ENCODE results near the gene PARD3B. TPM values are rescaled to one million over a fixed set of nuclear protein-coding genes. Genes with fewer than 3 reads are reported as not detected.

PARD3B gene
- total and polyA plus RNA-seq, 3 experiments from 2014 or later = 0.11 to 0.26 TPM; not detected in 1

DNA sequence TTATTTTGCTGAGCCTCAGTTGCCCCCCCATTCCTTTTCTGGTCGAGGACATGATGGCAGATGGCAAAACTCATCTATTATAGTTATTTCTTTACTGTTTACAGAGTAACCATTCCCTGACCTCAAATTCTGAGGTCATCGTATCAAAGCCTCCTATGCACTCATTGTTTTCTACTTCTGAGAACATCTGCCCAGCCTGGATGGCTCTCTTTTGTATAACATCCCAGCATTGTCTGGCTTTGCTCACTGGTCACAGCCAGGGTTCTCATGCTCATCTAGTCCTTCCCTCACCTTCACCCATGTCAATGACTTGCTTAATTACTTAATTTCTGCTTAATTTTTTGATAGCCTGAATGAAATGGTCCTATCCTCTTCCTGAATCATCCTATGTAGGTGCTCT is 472.1 kb downstream of the PARD3B start:
- Mint-ChIP-seq H3K36me3 (no peaks in the 10 kb centered on the region), H3K9me3 (peaks cover 0 to 8% (median 0%) of the 10 kb centered on the region in 5 donors), H3K4me1 (no peaks in the 10 kb centered on the region), H3K27me3 (peaks cover 0 to 1% of the 10 kb centered on the region in 2 donors), H3K4me3 (no peak overlapping the region), H3K27ac (no peak overlapping the region)
- Histone ChIP-seq H3K4me3 (ENCODE audit: low read length) (no peak overlapping the region), H3K9me3 (ENCODE audit: low read length) (no peaks in the 10 kb centered on the region), H3K27ac (ENCODE audit: low read depth, low read length) (no peak overlapping the region), H3K27me3 (ENCODE audit: insufficient read depth, low read length, poor library complexity, severe bottlenecking) (no peaks in the 10 kb centered on the region), H3K36me3 (ENCODE audit: insufficient read depth, low read length) (no peaks in the 10 kb centered on the region), H3K4me1 (ENCODE audit: insufficient read depth, low read length) (no peaks in the 10 kb centered on the region)
- no peak for DNase-seq
- POLR2A ChIA-PET = no interaction called here
- CTCF ChIA-PET = no interaction called here

DNA sequence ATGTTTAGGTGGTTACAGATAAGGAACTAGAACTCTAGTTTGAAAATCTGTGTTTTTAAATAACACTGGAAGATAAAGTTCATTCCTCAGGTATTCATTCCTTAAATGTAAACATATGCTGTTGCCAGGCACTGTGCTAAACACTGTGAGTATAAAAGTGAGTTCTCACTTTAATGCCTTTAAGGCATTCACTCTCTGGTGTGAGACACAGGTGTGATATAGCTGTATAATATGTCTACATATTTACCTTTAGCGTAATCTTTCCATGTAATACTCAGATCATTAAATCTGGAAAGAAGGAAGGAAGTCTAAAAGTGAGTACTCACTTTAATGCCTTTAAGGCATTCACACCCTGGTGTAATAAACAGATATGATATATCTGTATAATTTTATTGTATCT is 472.6 kb downstream of the PARD3B start:
- ChIA-PET CTCF (no interaction called here), POLR2A (no interaction called here)
- no peaks in the 10 kb centered on the region for H3K4me1 ChIP-seq (ENCODE audit: insufficient read depth, low read length)
- no peak overlapping the region for H3K4me3 ChIP-seq (ENCODE audit: low read length)
- no peak overlapping the region for H3K4me3 Mint-ChIP-seq
- H3K27me3 Mint-ChIP-seq = peaks cover 0 to 1% of the 10 kb centered on the region in 2 donors
- H3K9me3 Mint-ChIP-seq = peaks cover 0 to 8% (median 0%) of the 10 kb centered on the region in 5 donors
- H3K27ac ChIP-seq (ENCODE audit: low read depth, low read length) = no peak overlapping the region
- no peaks in the 10 kb centered on the region for H3K36me3 ChIP-seq (ENCODE audit: insufficient read depth, low read length)
- H3K27me3 ChIP-seq (ENCODE audit: insufficient read depth, low read length, poor library complexity, severe bottlenecking) = no peaks in the 10 kb centered on the region
- DNase-seq = no peak
- H3K4me1 Mint-ChIP-seq = no peaks in the 10 kb centered on the region
- no peaks in the 10 kb centered on the region for H3K36me3 Mint-ChIP-seq
- H3K27ac Mint-ChIP-seq = no peak overlapping the region
- H3K9me3 ChIP-seq (ENCODE audit: low read length) = no peaks in the 10 kb centered on the region

DNA sequence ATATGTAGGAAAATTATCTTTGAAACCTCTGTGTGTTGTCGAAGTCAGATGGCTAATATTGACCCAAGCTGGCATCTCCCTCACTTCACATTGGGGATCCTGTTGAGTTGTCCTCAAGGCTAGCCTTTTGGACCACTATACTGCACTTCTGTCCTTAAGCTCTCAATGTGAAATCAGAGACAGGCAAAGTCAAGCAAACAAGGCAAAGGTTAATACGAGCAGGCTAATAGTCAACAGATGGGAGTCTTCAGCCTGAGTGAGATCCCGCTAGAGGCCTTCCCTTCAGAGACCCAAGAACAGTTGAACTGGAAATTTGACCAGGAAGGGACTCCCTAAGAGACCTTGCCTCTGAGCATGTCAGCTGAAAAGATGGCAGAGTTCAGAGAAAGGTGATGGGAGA is 475.4 kb downstream of the PARD3B start:
- Histone ChIP-seq H3K4me3 (ENCODE audit: low read length) (no peak overlapping the region), H3K27me3 (ENCODE audit: insufficient read depth, low read length, poor library complexity, severe bottlenecking) (no peaks in the 10 kb centered on the region), H3K36me3 (ENCODE audit: insufficient read depth, low read length) (no peaks in the 10 kb centered on the region), H3K4me1 (ENCODE audit: insufficient read depth, low read length) (peaks cover 3% of the 10 kb centered on the region), H3K27ac (ENCODE audit: low read depth, low read length) (no peak overlapping the region), H3K9me3 (ENCODE audit: low read length) (no peaks in the 10 kb centered on the region)
- Mint-ChIP-seq H3K4me1 (peaks cover 0 to under 1% (median under 1%) of the 10 kb centered on the region in 3 donors), H3K9me3 (peaks cover 0 to 8% (median 0%) of the 10 kb centered on the region in 5 donors), H3K4me3 (no peak overlapping the region), H3K27me3 (no peaks in the 10 kb centered on the region), H3K27ac (no peak overlapping the region), H3K36me3 (no peaks in the 10 kb centered on the region)
- ChIA-PET CTCF (no interaction called here), POLR2A (no interaction called here)
- DNase-seq = no peak

DNA sequence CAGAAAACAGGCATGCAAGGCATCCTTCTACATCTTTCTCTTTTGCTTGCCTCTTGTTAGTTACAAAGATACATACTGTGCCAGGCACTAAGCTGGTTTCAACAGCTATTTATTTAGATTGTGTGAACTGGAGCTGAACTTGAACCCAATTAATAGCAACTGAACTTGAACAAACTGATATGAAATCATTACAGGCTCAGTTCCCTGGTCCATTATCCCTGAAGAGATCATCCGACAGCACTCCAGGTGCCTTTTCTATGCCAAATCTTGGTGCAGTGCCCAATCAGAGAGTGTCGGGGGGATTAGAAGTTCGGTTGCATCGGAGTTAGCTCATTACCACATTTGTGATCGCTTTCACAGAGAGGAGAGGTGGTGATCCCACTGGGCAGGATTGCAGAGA is 477.6 kb downstream of the PARD3B start:
- POLR2A ChIA-PET = no interaction called here

DNA sequence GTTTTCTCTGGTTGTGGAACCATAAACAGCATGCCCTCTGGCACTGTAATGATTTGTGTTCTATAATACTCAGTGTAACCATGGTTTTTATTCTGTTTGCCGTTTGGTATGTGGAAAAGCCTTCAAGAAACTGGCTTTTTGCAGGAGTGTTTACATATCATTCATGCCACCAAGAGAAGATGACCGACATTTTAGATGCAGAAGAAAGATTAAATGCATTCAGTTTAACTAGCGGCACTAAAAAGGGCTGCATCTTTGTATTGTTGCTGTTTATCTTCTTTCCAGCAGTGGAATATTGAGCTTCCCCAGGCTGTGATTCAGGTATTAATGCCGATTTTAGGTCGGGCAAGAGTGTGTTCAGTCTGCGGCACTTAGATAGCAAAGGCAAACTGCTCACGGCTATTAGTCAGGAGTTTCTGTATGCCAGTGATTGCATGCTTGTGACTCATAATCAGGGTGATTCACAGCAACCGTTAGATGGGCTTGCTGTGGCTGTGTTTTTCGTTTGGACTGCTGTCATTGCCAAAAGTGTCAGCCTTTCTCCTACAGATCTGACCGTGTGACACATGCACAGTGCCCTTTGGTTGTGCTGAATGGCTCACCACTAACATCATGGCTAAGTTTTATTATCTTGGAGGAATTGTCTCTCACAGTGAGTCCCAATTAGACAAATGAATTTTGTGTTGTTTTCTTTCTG is 479.7 kb downstream of the PARD3B start:
- Mint-ChIP-seq H3K27ac (peak overlapping the region in 1 of 8 donors; percentile 24), H3K27me3 (peaks cover 0 to 2% of the 10 kb centered on the region in 2 donors), H3K4me3 (no peak overlapping the region), H3K36me3 (no peaks in the 10 kb centered on the region), H3K4me1 (peaks cover 3 to 5% (median 5%) of the 10 kb centered on the region in 3 donors), H3K9me3 (peaks cover 0 to 7% (median 0%) of the 10 kb centered on the region in 5 donors)
- no peak for DNase-seq
- peaks cover 4% of the 10 kb centered on the region for H3K4me1 ChIP-seq (ENCODE audit: insufficient read depth, low read length)
- POLR2A ChIA-PET = no interaction called here
- no peak overlapping the region for H3K4me3 ChIP-seq (ENCODE audit: low read length)
- CTCF ChIA-PET = no interaction called here
- H3K36me3 ChIP-seq (ENCODE audit: insufficient read depth, low read length) = no peaks in the 10 kb centered on the region
- no peaks in the 10 kb centered on the region for H3K9me3 ChIP-seq (ENCODE audit: low read length)
- no peak overlapping the region for H3K27ac ChIP-seq (ENCODE audit: low read depth, low read length)
- H3K27me3 ChIP-seq (ENCODE audit: insufficient read depth, low read length, poor library complexity, severe bottlenecking) = no peaks in the 10 kb centered on the region

More for the DNA sequence above, 477.6 kb downstream of the PARD3B start:
- Histone ChIP-seq H3K4me1 (ENCODE audit: insufficient read depth, low read length) (peaks cover 4% of the 10 kb centered on the region), H3K4me3 (ENCODE audit: low read length) (no peak overlapping the region), H3K9me3 (ENCODE audit: low read length) (no peaks in the 10 kb centered on the region), H3K36me3 (ENCODE audit: insufficient read depth, low read length) (no peaks in the 10 kb centered on the region), H3K27ac (ENCODE audit: low read depth, low read length) (no peak overlapping the region), H3K27me3 (ENCODE audit: insufficient read depth, low read length, poor library complexity, severe bottlenecking) (no peaks in the 10 kb centered on the region)
- Mint-ChIP-seq H3K27me3 (peaks cover 0 to 2% of the 10 kb centered on the region in 2 donors), H3K36me3 (no peaks in the 10 kb centered on the region), H3K27ac (no peak overlapping the region), H3K4me3 (no peak overlapping the region), H3K4me1 (peaks cover 3 to 5% (median 5%) of the 10 kb centered on the region in 3 donors), H3K9me3 (peaks cover 0 to 8% (median 0%) of the 10 kb centered on the region in 5 donors)
- DNase-seq = no peak
- CTCF ChIA-PET = no interaction called here

DNA sequence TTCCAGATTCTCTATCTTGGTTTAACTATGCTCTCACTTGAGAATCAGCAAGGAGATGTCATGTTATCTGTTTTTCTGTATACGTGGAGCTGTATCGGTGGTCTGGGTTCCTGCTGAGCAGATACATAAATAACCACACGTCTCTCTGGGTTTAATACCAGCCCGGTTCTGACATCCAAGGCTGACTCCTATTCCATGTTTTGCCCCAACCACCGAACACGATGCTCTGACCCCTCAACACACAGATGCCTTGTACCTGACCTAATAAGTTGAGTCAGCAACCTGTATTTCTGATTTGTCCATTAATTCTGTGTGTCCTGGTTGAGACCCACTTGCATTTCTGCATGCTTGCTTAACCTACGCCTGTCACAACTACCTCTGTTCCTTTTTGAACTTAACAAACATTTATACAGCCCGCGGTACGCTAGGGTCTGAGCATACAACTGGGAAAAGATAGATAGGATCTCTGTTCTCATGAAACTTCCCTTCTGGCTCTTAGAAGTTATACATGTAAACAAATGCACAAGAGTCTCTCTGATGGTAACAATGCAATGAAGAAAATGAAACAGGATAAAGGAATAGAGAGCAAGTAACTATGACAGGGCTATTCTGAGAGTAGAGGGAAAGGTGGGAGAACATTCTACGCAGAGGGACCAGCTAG is 480.4 kb downstream of the PARD3B start:
- Mint-ChIP-seq H3K27me3 (peaks cover 0 to 2% of the 10 kb centered on the region in 2 donors), H3K27ac (no peak overlapping the region), H3K4me1 (peaks cover 3 to 5% (median 5%) of the 10 kb centered on the region in 3 donors), H3K4me3 (no peak overlapping the region), H3K9me3 (peaks cover 0 to 3% (median 0%) of the 10 kb centered on the region in 5 donors), H3K36me3 (no peaks in the 10 kb centered on the region)
- peaks cover 4% of the 10 kb centered on the region for H3K4me1 ChIP-seq (ENCODE audit: insufficient read depth, low read length)
- H3K27me3 ChIP-seq (ENCODE audit: insufficient read depth, low read length, poor library complexity, severe bottlenecking) = no peaks in the 10 kb centered on the region
- ChIA-PET POLR2A (no interaction called here), CTCF (no interaction called here)
- no peak overlapping the region for H3K4me3 ChIP-seq (ENCODE audit: low read length)
- DNase-seq = no peak
- no peaks in the 10 kb centered on the region for H3K36me3 ChIP-seq (ENCODE audit: insufficient read depth, low read length)
- H3K9me3 ChIP-seq (ENCODE audit: low read length) = no peaks in the 10 kb centered on the region
- no peak overlapping the region for H3K27ac ChIP-seq (ENCODE audit: low read depth, low read length)

DNA sequence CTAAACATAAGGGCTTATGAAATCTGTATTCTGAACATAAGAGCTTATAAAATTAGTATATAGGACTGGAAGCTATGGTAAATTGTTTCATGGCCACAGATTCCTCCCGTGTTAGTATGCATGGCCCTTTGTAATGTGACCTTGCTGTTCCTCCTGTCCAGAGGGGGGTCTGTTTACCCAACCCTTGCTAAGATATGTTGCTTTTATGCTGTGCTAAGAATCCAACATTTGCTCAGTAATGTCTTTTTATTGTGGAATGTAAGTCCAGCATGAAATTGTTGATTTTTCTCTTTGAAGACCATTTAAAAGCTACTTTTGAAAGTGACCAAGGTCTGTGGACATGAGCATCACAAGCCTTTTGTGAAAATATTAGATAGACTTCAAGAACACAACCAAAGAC is 485.4 kb downstream of the PARD3B start:
- no peaks in the 10 kb centered on the region for H3K27me3 ChIP-seq (ENCODE audit: insufficient read depth, low read length, poor library complexity, severe bottlenecking)
- Mint-ChIP-seq H3K27ac (no peak overlapping the region), H3K9me3 (peaks cover 0 to 2% (median 0%) of the 10 kb centered on the region in 5 donors), H3K4me3 (no peak overlapping the region), H3K4me1 (peaks cover 5 to 13% (median 7%) of the 10 kb centered on the region in 3 donors), H3K27me3 (peaks cover 0 to 2% of the 10 kb centered on the region in 2 donors), H3K36me3 (no peaks in the 10 kb centered on the region)
- no peak overlapping the region for H3K4me3 ChIP-seq (ENCODE audit: low read length)
- no peaks in the 10 kb centered on the region for H3K9me3 ChIP-seq (ENCODE audit: low read length)
- POLR2A ChIA-PET = no interaction called here
- H3K27ac ChIP-seq (ENCODE audit: low read depth, low read length) = no peak overlapping the region
- H3K4me1 ChIP-seq (ENCODE audit: insufficient read depth, low read length) = peaks cover 14% of the 10 kb centered on the region
- H3K36me3 ChIP-seq (ENCODE audit: insufficient read depth, low read length) = no peaks in the 10 kb centered on the region
- no peak for DNase-seq
- CTCF ChIA-PET = no interaction called here

DNA sequence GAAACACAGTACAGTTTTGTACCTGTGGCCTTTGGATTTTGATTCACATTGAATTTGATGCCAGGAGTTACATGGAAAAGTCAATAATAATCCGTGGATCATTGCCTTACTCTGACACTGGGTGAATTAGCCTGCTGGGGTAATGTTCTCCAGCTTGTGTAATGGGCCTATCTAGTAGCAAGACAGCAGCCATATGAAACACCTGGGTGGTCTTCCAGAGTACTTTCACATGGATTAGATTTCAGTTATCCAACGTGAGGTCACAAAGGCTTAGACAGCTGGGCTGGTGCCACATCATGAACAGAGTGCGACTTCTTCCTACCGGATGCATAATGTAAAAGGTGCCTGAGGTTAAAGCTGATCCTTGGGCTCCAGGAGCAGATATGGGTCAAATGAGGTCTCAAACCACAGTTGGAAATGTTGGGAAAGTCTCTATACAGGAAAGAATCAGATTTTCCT is 486.8 kb downstream of the PARD3B start:
- peaks cover 0 to 2% of the 10 kb centered on the region in 2 donors for H3K27me3 Mint-ChIP-seq
- POLR2A ChIA-PET = no interaction called here

More for the DNA sequence above, 486.8 kb downstream of the PARD3B start:
- H3K4me1 Mint-ChIP-seq = peaks cover 1 to 8% (median 2%) of the 10 kb centered on the region in 3 donors
- no peak overlapping the region for H3K27ac Mint-ChIP-seq
- no peaks in the 10 kb centered on the region for H3K36me3 Mint-ChIP-seq
- H3K4me1 ChIP-seq (ENCODE audit: insufficient read depth, low read length) = peaks cover 12% of the 10 kb centered on the region
- H3K9me3 ChIP-seq (ENCODE audit: low read length) = no peaks in the 10 kb centered on the region
- H3K4me3 ChIP-seq (ENCODE audit: low read length) = no peak overlapping the region
- no peaks in the 10 kb centered on the region for H3K36me3 ChIP-seq (ENCODE audit: insufficient read depth, low read length)
- H3K27me3 ChIP-seq (ENCODE audit: insufficient read depth, low read length, poor library complexity, severe bottlenecking) = no peaks in the 10 kb centered on the region
- no peaks in the 10 kb centered on the region for H3K9me3 Mint-ChIP-seq
- no peak overlapping the region for H3K27ac ChIP-seq (ENCODE audit: low read depth, low read length)
- CTCF ChIA-PET = no interaction called here
- no peak for DNase-seq
- H3K4me3 Mint-ChIP-seq = no peak overlapping the region

Data from CD8-positive, alpha-beta memory T cell (primary cell).